Right cardiac atrium (tissue), 5 donors: Measurements from ENCODE around the gene PMPCA. TPM values are rescaled to one million over a fixed set of nuclear protein-coding genes. Genes with fewer than 3 reads are reported as not detected.
"Not testable (repeated sequence)": the region's sequence is repeated elsewhere in the genome, so short reads cannot be mapped to it uniquely, and the experiment has no call there.

Source experiments
- ATAC-seq, 2 donors: fragments of 200-7000 bp; cut with Tn5 transposase; one replicate each; pipeline versions ENCODE4 v1.8.0 to v1.9.1; 2020; ENCODE audit warnings: moderate library complexity in 2 of 2, mild to moderate bottlenecking in 1 of 2
- DNase-seq, 3 donors: peaks; one replicate each; pipeline ENCODE4 v3.0.0-alpha.2; 2020
- H3K27ac ChIP-seq: one replicate; pipeline ENCODE4 v1.5.1; 2013; ENCODE audit warnings: mild to moderate bottlenecking, low read length, control low read depth, moderate library complexity
- H3K27me3 ChIP-seq: one replicate; pipeline ENCODE4 v1.6.1; 2013; ENCODE audit not compliant: control insufficient read depth, insufficient read depth
- H3K4me1 ChIP-seq: one replicate; pipeline ENCODE4 v1.6.1; 2013; ENCODE audit warnings: low read length; ENCODE audit not compliant: control insufficient read depth, insufficient read depth
- H3K4me3 ChIP-seq: one replicate; pipeline ENCODE4 v1.5.1; 2013; ENCODE audit warnings: low read length, control low read depth
- H3K9me3 ChIP-seq: one replicate; pipeline ENCODE4 v1.6.1; 2013; ENCODE audit warnings: low read length; ENCODE audit not compliant: control insufficient read depth
- WGBS: extraction: QIAGEN DNeasy Blood & Tissue Kit; methylation state at CpG from one replicate; pipeline ENCODE4 v1.1.7; 2013; 5-methylcytosine and 5-hydroxymethylcytosine counted together
- intact Hi-C, 4 donors: fragments of 100-400 bp; cut with DNase I; formaldehyde crosslinking; loops; one replicate each; pipeline versions ENCODE4 v1.11.0 to v1.14.0; 2022 to 2023
- polyA plus RNA-seq: library from polyadenylated mRNA; stranded (reverse); fragments of 200-250 nt; gene quantifications from one replicate; pipeline ENCODE4 v1.2.3, GENCODE V29; 2013
- total RNA-seq, 4 donors: library from RNA; stranded (reverse); fragmentation: NEBNext Ultra II Directional; extraction: Animal tissue kit (Norgen Biotek cat#: 25700); gene quantifications; one replicate each; pipeline ENCODE4 v1.2.1, GENCODE V29; 2021
- donor health status: healthy with polysubstance abuse.
- donor health status: DM: no; HTN: yes; CAD: no.
- donor health status: DM: no; HTN: no; CAD: no.
- donor health status: DM: no; HTN: yes; CAD: no; lungs with severe emphysema.
- donor health status: DM: yes; HTN: yes; CAD: no.

The PMPCA gene
- total and polyA plus RNA-seq, 5 donors: 50.8 to 63.4 (median 57.5) TPM

- Histone ChIP-seq H3K4me3 (no peak overlapping the region), H3K4me1 (no peaks in the 10 kb centered on the region), H3K9me3 (no peaks in the 10 kb centered on the region), H3K27me3 (no peaks in the 10 kb centered on the region), H3K27ac (no peak overlapping the region)
- no peak for ATAC-seq
- no peak for DNase-seq
- intact Hi-C loops: no loop called here
- 88% methylated on average over 7 of the region's 7 CpGs for WGBS
Measured at GRCh38 chr9:136405481-136405880, 5.0 kb upstream of the PMPCA start.

DNA sequence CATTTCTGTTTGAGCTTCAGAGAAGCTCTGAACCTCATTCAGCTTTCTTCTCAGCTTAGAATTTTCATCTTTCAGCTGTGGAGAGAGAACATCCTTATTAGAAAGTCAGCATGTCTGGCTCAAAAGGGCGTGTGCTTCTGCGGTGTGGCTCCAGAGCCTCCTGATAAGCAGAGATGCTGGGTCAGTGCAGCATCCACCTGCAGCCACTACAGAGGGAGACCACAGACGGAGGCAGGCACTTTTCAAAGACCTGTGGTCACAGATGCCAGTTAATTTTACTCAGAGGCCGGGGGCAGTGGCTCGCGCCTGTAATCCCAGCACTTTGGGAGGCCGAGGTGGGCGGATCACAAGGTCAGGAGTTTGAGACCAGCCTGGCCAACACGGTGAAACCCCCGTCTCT is 4.6 kb upstream of the PMPCA start:
- peak in 1 of 3 donors; percentile 15 for DNase-seq
- H3K4me1 ChIP-seq, intact Hi-C loops, ATAC-seq, H3K4me3 ChIP-seq, H3K9me3 ChIP-seq, H3K27me3 ChIP-seq, H3K27ac ChIP-seq: not testable (repeated sequence)
- WGBS: 92% methylated on average over 10 of the region's 10 CpGs

- H3K4me1 ChIP-seq, intact Hi-C loops, H3K9me3 ChIP-seq, ATAC-seq, H3K27me3 ChIP-seq, H3K27ac ChIP-seq, H3K4me3 ChIP-seq: not testable (repeated sequence)
- WGBS: 92% methylated on average over 28 of the region's 28 CpGs
- DNase-seq: peak in 1 of 3 donors; percentile 33
Measured at GRCh38 chr9:136407061-136407460, 3.4 kb upstream of the PMPCA start.

GRCh38 chr9:136407911-136408310 is 2.5 kb upstream of the PMPCA start:
- no peaks in the 10 kb centered on the region for H3K9me3 ChIP-seq
- H3K27ac ChIP-seq: no peak overlapping the region
- peak in 1 of 3 donors; percentile 18 for DNase-seq
- no peaks in the 10 kb centered on the region for H3K27me3 ChIP-seq
- intact Hi-C loops: no loop called here
- WGBS: 89% methylated on average over 7 of the region's 7 CpGs
- no peak for ATAC-seq
- H3K4me1 ChIP-seq: no peaks in the 10 kb centered on the region
- no peak overlapping the region for H3K4me3 ChIP-seq

DNA sequence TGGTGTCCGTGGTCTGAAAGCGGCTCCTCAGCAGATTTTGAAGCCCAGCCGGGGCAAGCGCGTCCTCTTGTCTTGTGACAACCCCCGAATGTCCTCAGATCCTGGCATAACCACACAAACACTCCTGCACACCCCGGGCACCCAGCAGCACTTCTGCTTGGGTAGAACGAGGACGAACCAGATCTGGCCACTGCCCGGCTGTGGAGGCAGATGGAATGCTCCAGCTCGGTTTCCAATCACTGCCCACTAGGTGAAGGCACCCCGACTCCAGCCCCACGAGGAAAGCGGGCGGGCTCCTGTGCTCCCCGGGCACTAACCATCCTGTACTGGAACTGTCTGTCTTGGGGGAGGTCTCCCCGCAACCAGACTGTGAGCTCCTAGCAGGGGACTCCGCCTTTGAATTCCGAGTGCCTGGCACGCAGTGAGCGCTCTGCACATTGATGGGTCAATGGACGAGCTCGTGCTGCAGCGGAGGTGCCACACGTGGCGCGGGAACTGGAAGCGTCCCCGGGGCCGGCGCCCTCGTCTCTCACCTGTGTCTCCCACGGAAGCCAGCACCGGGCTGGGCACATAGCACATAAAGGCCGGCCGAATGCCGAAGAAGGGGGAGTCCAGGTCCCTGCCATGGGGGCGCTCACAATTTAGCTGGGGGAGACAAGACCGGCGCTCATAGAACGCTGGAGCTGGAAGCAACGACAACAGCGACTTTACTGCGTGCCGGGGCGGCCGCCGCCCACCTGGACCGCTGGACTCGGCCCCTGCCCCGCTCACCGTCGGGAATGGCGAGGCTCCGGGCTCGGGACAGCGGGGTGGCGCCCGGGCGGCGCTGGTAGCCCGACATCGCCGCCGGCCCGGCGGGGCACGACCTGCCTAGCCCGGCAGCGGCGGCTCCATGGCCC is 652 bp upstream of the PMPCA start:
- intact Hi-C loops: no loop called here
- no peaks in the 10 kb centered on the region for H3K4me1 ChIP-seq
- no peak overlapping the region for H3K27ac ChIP-seq
- H3K9me3 ChIP-seq: no peaks in the 10 kb centered on the region
- H3K27me3 ChIP-seq: no peaks in the 10 kb centered on the region
- H3K4me3 ChIP-seq: peak overlapping the region; percentile 75
- ATAC-seq (peak; percentile 8 to 39), DNase-seq (peak in 2 of 3 donors; percentile 43 to 72)
- 9% methylated on average over 71 of the region's 71 CpGs for WGBS

DNA sequence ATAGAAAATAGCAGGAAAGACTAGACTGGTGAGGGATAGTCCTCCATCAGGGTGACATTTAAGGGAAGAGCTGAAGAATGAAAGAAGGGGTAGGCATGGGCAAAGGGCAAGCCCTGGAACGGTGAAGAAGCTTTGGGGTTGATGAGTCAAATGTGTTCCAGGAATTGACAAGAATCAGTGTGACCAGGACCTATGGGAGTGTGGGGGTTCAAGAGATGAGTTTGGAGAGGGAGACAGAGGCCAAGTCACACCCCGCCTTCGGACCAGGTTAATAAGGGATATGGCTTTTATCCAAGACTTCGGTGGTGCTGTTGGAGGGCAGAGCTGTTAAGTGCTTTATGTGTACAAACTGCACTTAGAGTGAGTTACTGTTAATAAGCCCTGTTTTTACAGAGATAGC is 920 bp downstream of the PMPCA start:
- no peaks in the 10 kb centered on the region for H3K27me3 ChIP-seq
- peak overlapping the region; percentile 75 for H3K4me3 ChIP-seq
- H3K27ac ChIP-seq: no peak overlapping the region
- ATAC-seq: no peak
- no peaks in the 10 kb centered on the region for H3K4me1 ChIP-seq
- DNase-seq: no peak
- H3K9me3 ChIP-seq: no peaks in the 10 kb centered on the region
- intact Hi-C loops: no loop called here
- WGBS: 35% methylated on average over 4 of the region's 4 CpGs

- DNase-seq (no peak), ATAC-seq (no peak)
- intact Hi-C loops: no loop called here
- Histone ChIP-seq H3K27me3 (no peaks in the 10 kb centered on the region), H3K4me3 (no peak overlapping the region), H3K27ac (no peak overlapping the region), H3K9me3 (no peaks in the 10 kb centered on the region), H3K4me1 (no peaks in the 10 kb centered on the region)
- WGBS: 44% methylated on average over 9 of the region's 9 CpGs
Measured at GRCh38 chr9:136412962-136413361, 2.5 kb downstream of the PMPCA start.

- Histone ChIP-seq H3K4me1 (no peaks in the 10 kb centered on the region), H3K4me3 (no peak overlapping the region), H3K27ac (no peak overlapping the region), H3K9me3 (no peaks in the 10 kb centered on the region), H3K27me3 (no peaks in the 10 kb centered on the region)
- WGBS: 98% methylated on average over 8 of the region's 8 CpGs
- DNase-seq: no peak
- ATAC-seq: no peak
- intact Hi-C loops: no loop called here
Measured at GRCh38 chr9:136416427-136416826, 6.0 kb downstream of the PMPCA start.

GRCh38 chr9:136416914-136417313 is 6.5 kb downstream of the PMPCA start:
- Histone ChIP-seq H3K27ac (no peak overlapping the region), H3K4me3 (no peak overlapping the region), H3K27me3 (no peaks in the 10 kb centered on the region), H3K4me1 (no peaks in the 10 kb centered on the region), H3K9me3 (no peaks in the 10 kb centered on the region)
- intact Hi-C loops: no loop called here
- DNase-seq (no peak), ATAC-seq (no peak)
- 92% methylated on average over 19 of the region's 19 CpGs for WGBS

- Histone ChIP-seq H3K9me3 (no peaks in the 10 kb centered on the region), H3K27ac (no peak overlapping the region), H3K4me3 (no peak overlapping the region), H3K27me3 (no peaks in the 10 kb centered on the region), H3K4me1 (no peaks in the 10 kb centered on the region)
- intact Hi-C loops: no loop called here
- ATAC-seq (no peak), DNase-seq (no peak)
- WGBS: 94% methylated on average over 48 of the region's 48 CpGs
Measured at GRCh38 chr9:136418182-136419091, 8.0 kb downstream of the PMPCA start.

GRCh38 chr9:136419092-136419420 is 8.6 kb downstream of the PMPCA start:
- Histone ChIP-seq H3K4me3 (no peak overlapping the region), H3K27me3 (no peaks in the 10 kb centered on the region), H3K4me1 (no peaks in the 10 kb centered on the region), H3K27ac (no peak overlapping the region), H3K9me3 (no peaks in the 10 kb centered on the region)
- 95% methylated on average over 12 of the region's 12 CpGs for WGBS
- no peak for ATAC-seq
- DNase-seq: no peak
- intact Hi-C loops: no loop called here
